DOHH2 (cell line): Measurements from ENCODE around the gene GDI1.

Source experiments
- H3F3A ChIP-seq: fragments of 200-600 bp; sonication (generic), shearing (Covaris generic); 2 replicates; pipeline ENCODE4 v1.6.0; 2016; ENCODE audit warnings: antibody characterized with exemption, mild to moderate bottlenecking; ENCODE audit not compliant: control insufficient read depth, insufficient read depth
- H3K27ac ChIP-seq: fragments of 200-600 bp; sonication (generic); 2 replicates; pipeline ENCODE4 v1.5.1; 2014; ENCODE audit warnings: low read depth, mild to moderate bottlenecking, low read length, moderate library complexity
- H3K27me3 ChIP-seq: fragments of 200-600 bp; sonication (generic); 2 replicates; pipeline ENCODE4 v1.6.1; 2014; ENCODE audit warnings: mild to moderate bottlenecking, low read length, mixed read lengths; ENCODE audit not compliant: control insufficient read depth
- H3K36me3 ChIP-seq: fragments of 200-600 bp; sonication (generic); 2 replicates; pipeline ENCODE4 v1.6.1; 2014; ENCODE audit warnings: mild to moderate bottlenecking, low read length, moderate library complexity, mixed read lengths; ENCODE audit not compliant: control insufficient read depth
- H3K4me1 ChIP-seq: fragments of 200-600 bp; sonication (generic); 2 replicates; pipeline ENCODE4 v1.6.1; 2014; ENCODE audit warnings: mild to moderate bottlenecking, low read length, mixed read lengths; ENCODE audit not compliant: control insufficient read depth
- H3K4me2 ChIP-seq: fragments of 200-600 bp; sonication (generic); 2 replicates; pipeline ENCODE4 v1.6.0; 2014; ENCODE audit warnings: mild to moderate bottlenecking, low read length, moderate library complexity
- H3K4me3 ChIP-seq: fragments of 200-600 bp; sonication (generic); 2 replicates; pipeline ENCODE4 v1.5.1; 2014; ENCODE audit warnings: mild to moderate bottlenecking, low read length, mixed read lengths
- H3K79me2 ChIP-seq: fragments of 200-600 bp; sonication (generic); 2 replicates; pipeline ENCODE4 v1.6.1; 2014; ENCODE audit warnings: mild to moderate bottlenecking, low read length, mixed read lengths; ENCODE audit not compliant: control insufficient read depth
- H3K9me2 ChIP-seq: fragments of 200-600 bp; sonication (generic); replicated peaks from 2 replicates; pipeline ENCODE4 v1.6.1; 2014; ENCODE audit warnings: mild to moderate bottlenecking, low read length, mixed read lengths; ENCODE audit not compliant: control insufficient read depth
- H3K9me3 ChIP-seq: fragments of 200-600 bp; sonication (generic); 2 replicates; pipeline ENCODE4 v1.6.1; 2014; ENCODE audit warnings: antibody characterized with exemption, low read length, mixed read lengths; ENCODE audit not compliant: control insufficient read depth, insufficient read depth
- H4K20me1 ChIP-seq: fragments of 200-600 bp; sonication (generic); 2 replicates; pipeline ENCODE4 v1.6.0; 2014; ENCODE audit warnings: low read depth, mild to moderate bottlenecking, antibody characterized with exemption, low read length, moderate library complexity; ENCODE audit not compliant: control insufficient read depth, insufficient read depth
- EZH2phosphoT487 ChIP-seq: fragments of 200-600 bp; sonication (generic); IDR thresholded peaks from 2 replicates; pipeline ENCODE4 v1.6.1; 2017; ENCODE audit warnings: borderline replicate concordance, mild to moderate bottlenecking, antibody characterized with exemption, low read length, moderate library complexity, mixed read lengths
- TF ChIP-seq, protein P1 (sequence below): fragments of 200-600 bp; sonication (generic); IDR thresholded peaks from one replicate; pipeline ENCODE4 v1.5.1; 2014; ENCODE audit warnings: antibody characterized with exemption, mild to moderate bottlenecking, low read depth, low read length; ENCODE audit not compliant: poor library complexity, severe bottlenecking

GDI1 gene

DNA sequence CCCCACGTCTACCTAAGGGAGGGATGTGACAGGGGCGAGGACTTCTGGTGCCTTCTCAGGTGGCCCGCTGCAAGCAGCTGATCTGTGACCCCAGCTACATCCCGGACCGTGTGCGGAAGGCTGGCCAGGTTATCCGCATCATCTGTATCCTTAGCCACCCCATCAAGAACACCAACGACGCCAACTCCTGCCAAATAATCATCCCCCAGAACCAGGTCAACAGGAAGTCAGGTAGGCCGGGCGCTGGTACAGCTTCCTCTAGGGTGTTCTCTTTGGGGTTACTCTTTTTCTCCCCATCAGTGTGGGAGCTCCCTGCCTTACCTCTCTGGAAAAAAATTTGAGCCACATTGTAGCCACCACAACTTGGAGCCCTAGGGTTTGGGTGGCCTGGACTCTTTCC is 4.6 kb downstream of the GDI1 start:
- H3K9me2 ChIP-seq: no peaks in the 10 kb centered on the region
- H3K4me2 ChIP-seq: no peak overlapping the region
- TF ChIP-seq, protein P1, sequence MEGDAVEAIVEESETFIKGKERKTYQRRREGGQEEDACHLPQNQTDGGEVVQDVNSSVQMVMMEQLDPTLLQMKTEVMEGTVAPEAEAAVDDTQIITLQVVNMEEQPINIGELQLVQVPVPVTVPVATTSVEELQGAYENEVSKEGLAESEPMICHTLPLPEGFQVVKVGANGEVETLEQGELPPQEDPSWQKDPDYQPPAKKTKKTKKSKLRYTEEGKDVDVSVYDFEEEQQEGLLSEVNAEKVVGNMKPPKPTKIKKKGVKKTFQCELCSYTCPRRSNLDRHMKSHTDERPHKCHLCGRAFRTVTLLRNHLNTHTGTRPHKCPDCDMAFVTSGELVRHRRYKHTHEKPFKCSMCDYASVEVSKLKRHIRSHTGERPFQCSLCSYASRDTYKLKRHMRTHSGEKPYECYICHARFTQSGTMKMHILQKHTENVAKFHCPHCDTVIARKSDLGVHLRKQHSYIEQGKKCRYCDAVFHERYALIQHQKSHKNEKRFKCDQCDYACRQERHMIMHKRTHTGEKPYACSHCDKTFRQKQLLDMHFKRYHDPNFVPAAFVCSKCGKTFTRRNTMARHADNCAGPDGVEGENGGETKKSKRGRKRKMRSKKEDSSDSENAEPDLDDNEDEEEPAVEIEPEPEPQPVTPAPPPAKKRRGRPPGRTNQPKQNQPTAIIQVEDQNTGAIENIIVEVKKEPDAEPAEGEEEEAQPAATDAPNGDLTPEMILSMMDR: no peak
- no peak for TF ChIP-seq EZH2phosphoT487
- no peaks in the 10 kb centered on the region for H4K20me1 ChIP-seq
- H3K27me3 ChIP-seq: no peaks in the 10 kb centered on the region
- peaks cover 14% of the 10 kb centered on the region for H3K36me3 ChIP-seq
- no peak overlapping the region for H3K4me3 ChIP-seq
- peaks cover 22% of the 10 kb centered on the region for H3K4me1 ChIP-seq
- H3K79me2 ChIP-seq: peaks cover 23% of the 10 kb centered on the region
- H3K27ac ChIP-seq: no peak overlapping the region
- H3F3A ChIP-seq: peaks cover 2% of the 10 kb centered on the region; the same call in 1 of the 2 replicates
- H3K9me3 ChIP-seq: no peaks in the 10 kb centered on the region

DNA sequence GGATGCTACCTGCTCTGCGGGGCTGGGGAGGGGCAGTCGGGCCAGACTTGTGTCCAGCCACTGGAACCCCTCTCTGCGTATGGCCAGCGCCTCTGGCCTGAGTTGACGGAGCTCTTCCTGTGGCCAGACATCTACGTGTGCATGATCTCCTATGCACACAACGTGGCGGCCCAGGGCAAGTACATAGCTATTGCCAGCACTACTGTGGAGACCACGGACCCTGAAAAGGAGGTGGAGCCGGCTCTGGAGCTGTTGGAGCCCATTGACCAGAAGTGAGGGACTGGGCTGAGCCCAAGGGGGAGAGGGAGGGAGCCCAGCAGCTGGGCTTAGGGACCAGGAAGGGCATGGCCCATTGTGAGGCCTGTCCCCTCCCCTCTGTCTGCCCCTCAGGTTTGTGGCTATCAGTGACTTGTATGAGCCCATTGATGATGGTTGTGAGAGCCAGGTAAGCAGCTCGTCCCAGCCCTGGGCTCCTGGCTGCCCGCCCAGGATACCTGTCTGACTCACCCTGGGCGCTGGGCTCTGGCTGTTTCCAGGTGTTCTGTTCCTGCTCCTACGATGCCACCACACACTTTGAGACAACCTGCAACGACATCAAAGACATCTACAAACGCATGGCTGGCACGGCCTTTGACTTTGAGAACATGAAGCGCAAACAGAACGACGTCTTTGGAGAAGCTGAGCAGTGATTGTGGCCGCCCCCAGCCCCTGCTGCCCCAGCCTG is 5.2 kb downstream of the GDI1 start:
- Histone ChIP-seq H3K4me1 (peaks cover 22% of the 10 kb centered on the region), H3K4me2 (no peak overlapping the region), H3K36me3 (peaks cover 14% of the 10 kb centered on the region), H3K9me2 (no peaks in the 10 kb centered on the region), H3K4me3 (no peak overlapping the region), H3K9me3 (no peaks in the 10 kb centered on the region), H4K20me1 (no peaks in the 10 kb centered on the region), H3K79me2 (peaks cover 21% of the 10 kb centered on the region), H3K27me3 (no peaks in the 10 kb centered on the region), H3K27ac (no peak overlapping the region), H3F3A (peaks cover 2% of the 10 kb centered on the region; the same call in 1 of the 2 replicates)
- TF ChIP-seq, protein P1: no peak
- no peak for TF ChIP-seq EZH2phosphoT487

DNA sequence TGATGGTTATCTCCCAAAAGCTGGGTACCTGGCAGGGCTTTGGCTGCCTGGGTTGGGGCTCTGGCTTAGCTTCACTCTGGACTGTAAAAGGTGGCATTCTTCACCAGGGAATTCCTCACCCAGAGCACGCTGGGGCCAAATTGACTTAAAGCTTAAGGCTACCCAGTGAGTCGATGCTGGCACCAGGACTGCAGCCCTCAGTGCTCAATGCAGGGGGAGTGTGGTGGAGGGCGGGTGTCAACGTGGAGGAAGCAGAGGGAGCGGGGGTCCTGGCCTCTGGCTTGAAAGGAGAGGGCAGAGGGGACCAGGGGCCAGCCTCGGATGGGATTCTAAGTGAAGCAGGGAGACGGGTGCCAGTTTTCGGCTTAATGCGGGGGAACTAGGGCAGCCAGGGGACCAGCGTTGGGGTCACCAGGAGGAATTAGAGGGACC is 6.5 kb downstream of the GDI1 start:
- H3K79me2 ChIP-seq: peaks cover 7% of the 10 kb centered on the region
- peaks cover 14% of the 10 kb centered on the region for H3K36me3 ChIP-seq
- peak overlapping the region; percentile 63 for H3K4me2 ChIP-seq
- peaks cover 2% of the 10 kb centered on the region; the same call in 1 of the 2 replicates for H3F3A ChIP-seq
- TF ChIP-seq, protein P1: no peak
- no peak for TF ChIP-seq EZH2phosphoT487
- peaks cover 15% of the 10 kb centered on the region for H3K4me1 ChIP-seq
- no peaks in the 10 kb centered on the region for H4K20me1 ChIP-seq
- H3K27me3 ChIP-seq: no peaks in the 10 kb centered on the region
- no peaks in the 10 kb centered on the region for H3K9me3 ChIP-seq
- no peak overlapping the region for H3K27ac ChIP-seq
- H3K9me2 ChIP-seq: no peaks in the 10 kb centered on the region
- H3K4me3 ChIP-seq: peak overlapping the region; percentile 62
